GM21717 (cell line): Measurements from ENCODE around the gene LPP.

Source experiments
- ATAC-seq: cut with Tn5 transposase; IDR thresholded peaks from one replicate; pipeline ENCODE4 v1.9.1; 2021; ENCODE audit warnings: mild to moderate bottlenecking, moderate library complexity; ENCODE audit not compliant: unreplicated experiment

Gene LPP

GRCh38 chr3:188659449-188660090 is 505.6 kb downstream of the LPP start:
- ATAC-seq: no peak

- ATAC-seq: no peak
Measured at GRCh38 chr3:188660415-188660814, 506.5 kb downstream of the LPP start.

- no peak for ATAC-seq
Measured at GRCh38 chr3:188661806-188662205, 507.8 kb downstream of the LPP start.

- ATAC-seq: no peak
Measured at GRCh38 chr3:188662214-188662613, 508.3 kb downstream of the LPP start.

- no peak for ATAC-seq
Measured at GRCh38 chr3:188662795-188663194, 508.8 kb downstream of the LPP start.

GRCh38 chr3:188663839-188664238 is 509.9 kb downstream of the LPP start:
- no peak for ATAC-seq

- no peak for ATAC-seq
Measured at GRCh38 chr3:188664795-188665194, 510.8 kb downstream of the LPP start.

- no peak for ATAC-seq
Measured at GRCh38 chr3:188667926-188668325, 514.0 kb downstream of the LPP start.

- no peak for ATAC-seq
Measured at GRCh38 chr3:188670446-188670845, 516.5 kb downstream of the LPP start.

- ATAC-seq: no peak
Measured at GRCh38 chr3:188671971-188672370, 518.0 kb downstream of the LPP start.

GRCh38 chr3:188672840-188673239 is 518.9 kb downstream of the LPP start:
- ATAC-seq: no peak

- no peak for ATAC-seq
Measured at GRCh38 chr3:188673646-188674186, 519.8 kb downstream of the LPP start.

GRCh38 chr3:188674595-188674994 is 520.6 kb downstream of the LPP start:
- ATAC-seq: no peak

- no peak for ATAC-seq
Measured at GRCh38 chr3:188677344-188677743, 523.4 kb downstream of the LPP start.

GRCh38 chr3:188680189-188680588 is 526.2 kb downstream of the LPP start:
- ATAC-seq: no peak

GRCh38 chr3:188680605-188681004 is 526.6 kb downstream of the LPP start:
- ATAC-seq: no peak

- no peak for ATAC-seq
Measured at GRCh38 chr3:188682316-188682715, 528.4 kb downstream of the LPP start.

GRCh38 chr3:188683032-188683521 is 529.1 kb downstream of the LPP start:
- ATAC-seq: no peak

GRCh38 chr3:188684276-188684675 is 530.3 kb downstream of the LPP start:
- no peak for ATAC-seq

- no peak for ATAC-seq
Measured at GRCh38 chr3:188685789-188686188, 531.8 kb downstream of the LPP start.

GRCh38 chr3:188686324-188686723 is 532.4 kb downstream of the LPP start:
- no peak for ATAC-seq

GRCh38 chr3:188687389-188687788 is 533.4 kb downstream of the LPP start:
- ATAC-seq: no peak

- no peak for ATAC-seq
Measured at GRCh38 chr3:188689101-188689574, 535.2 kb downstream of the LPP start.
